ENCODE results near the gene CHST8. TPM values are rescaled to one million over a fixed set of nuclear protein-coding genes. Genes with fewer than 3 reads are reported as not detected.
"Not testable (repeated sequence)": the region's sequence is repeated elsewhere in the genome, so short reads cannot be mapped to it uniquely, and the experiment has no call there.

The CHST8 gene
- total RNA-seq, 1 donor from 2014 or later, result 0.35 TPM

DNA sequence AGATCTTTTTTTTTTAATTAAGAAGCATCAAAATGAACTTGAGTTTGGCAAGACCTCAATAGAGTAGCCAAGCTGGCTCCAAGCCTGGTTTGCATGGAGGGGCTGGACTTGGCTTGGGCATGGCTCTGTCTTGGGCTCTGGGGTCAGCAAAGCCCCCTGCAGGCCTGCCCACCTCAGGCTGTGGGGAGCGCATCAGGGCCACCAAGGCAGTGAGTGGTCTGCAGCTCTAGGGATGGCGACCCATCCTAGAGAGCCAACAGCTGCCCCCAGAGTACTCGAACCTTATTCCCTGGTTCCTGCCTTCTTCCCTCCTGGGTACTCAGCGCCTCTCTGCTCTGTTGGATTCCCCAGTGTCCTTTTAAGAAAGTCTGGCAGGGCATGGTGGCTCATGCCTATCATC lies 5.4 kb upstream of the CHST8 start:
- no peak overlapping the region for H3K27ac Mint-ChIP-seq (ENCODE audit: unreplicated experiment)
- no peaks in the 10 kb centered on the region for H3K9me3 Mint-ChIP-seq (ENCODE audit: unreplicated experiment)
- TF ChIP-seq, protein P1, sequence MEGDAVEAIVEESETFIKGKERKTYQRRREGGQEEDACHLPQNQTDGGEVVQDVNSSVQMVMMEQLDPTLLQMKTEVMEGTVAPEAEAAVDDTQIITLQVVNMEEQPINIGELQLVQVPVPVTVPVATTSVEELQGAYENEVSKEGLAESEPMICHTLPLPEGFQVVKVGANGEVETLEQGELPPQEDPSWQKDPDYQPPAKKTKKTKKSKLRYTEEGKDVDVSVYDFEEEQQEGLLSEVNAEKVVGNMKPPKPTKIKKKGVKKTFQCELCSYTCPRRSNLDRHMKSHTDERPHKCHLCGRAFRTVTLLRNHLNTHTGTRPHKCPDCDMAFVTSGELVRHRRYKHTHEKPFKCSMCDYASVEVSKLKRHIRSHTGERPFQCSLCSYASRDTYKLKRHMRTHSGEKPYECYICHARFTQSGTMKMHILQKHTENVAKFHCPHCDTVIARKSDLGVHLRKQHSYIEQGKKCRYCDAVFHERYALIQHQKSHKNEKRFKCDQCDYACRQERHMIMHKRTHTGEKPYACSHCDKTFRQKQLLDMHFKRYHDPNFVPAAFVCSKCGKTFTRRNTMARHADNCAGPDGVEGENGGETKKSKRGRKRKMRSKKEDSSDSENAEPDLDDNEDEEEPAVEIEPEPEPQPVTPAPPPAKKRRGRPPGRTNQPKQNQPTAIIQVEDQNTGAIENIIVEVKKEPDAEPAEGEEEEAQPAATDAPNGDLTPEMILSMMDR (IDR thresholded peaks at IDR 0.05), result no peak
- H3K36me3 Mint-ChIP-seq (ENCODE audit: unreplicated experiment), result no peaks in the 10 kb centered on the region
- peaks cover 1% of the 10 kb centered on the region for H3K4me1 Mint-ChIP-seq (ENCODE audit: unreplicated experiment)
- H3K4me3 Mint-ChIP-seq (ENCODE audit: unreplicated experiment), result no peak overlapping the region
- no peak for DNase-seq (ENCODE audit: extremely low spot score, unreplicated experiment)
- H3K27me3 Mint-ChIP-seq (ENCODE audit: unreplicated experiment), result peaks cover 21% of the 10 kb centered on the region

DNA sequence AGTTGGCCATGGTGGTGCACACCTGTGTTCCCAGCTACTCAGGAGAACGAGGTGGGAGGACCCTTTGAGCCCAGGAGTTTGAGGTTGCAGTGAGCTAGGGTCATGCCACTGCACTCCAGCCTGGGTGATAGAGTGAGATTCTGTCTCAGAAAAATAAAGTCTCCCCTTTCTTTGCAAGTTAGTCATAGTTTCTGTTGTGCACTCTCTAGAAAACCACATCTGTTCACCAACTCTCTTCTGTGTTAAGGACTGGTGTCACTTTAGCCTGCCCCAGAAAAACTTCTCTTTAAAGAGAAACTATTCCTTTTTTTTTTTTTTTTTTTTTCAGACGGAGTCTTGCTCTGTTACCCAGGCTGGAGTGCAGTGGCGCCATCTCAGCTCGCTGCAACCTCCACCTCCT lies 4.9 kb upstream of the CHST8 start:
- Mint-ChIP-seq H3K4me1 (ENCODE audit: unreplicated experiment) (peaks cover 1% of the 10 kb centered on the region), H3K4me3 (ENCODE audit: unreplicated experiment) (no peak overlapping the region), H3K36me3 (ENCODE audit: unreplicated experiment) (no peaks in the 10 kb centered on the region), H3K27me3 (ENCODE audit: unreplicated experiment) (peaks cover 21% of the 10 kb centered on the region), H3K9me3 (ENCODE audit: unreplicated experiment) (no peaks in the 10 kb centered on the region), H3K27ac (ENCODE audit: unreplicated experiment) (no peak overlapping the region)
- TF ChIP-seq, protein P1 (IDR thresholded peaks at IDR 0.05), result no peak
- no peak for DNase-seq (ENCODE audit: extremely low spot score, unreplicated experiment)

DNA sequence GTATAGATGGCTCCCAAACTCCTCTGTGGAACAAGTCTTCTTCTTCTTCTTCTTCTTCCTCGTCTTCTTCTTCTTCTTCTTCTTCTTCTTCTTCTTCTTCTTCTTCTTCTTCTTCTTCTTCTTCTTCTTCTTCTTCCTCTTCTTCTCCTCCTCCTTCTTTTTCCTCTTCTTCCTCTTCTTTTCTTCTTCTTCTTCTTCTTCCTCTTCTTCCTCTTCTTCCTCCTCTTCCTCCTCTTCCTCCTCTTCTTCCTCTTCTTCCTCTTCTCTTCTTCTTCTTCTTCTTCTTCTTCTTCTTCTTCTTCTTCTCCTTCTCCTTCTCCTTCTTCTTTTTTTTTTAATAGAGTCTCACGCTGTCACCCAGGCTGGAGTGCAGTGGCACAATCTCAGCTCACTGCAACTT lies 3.4 kb upstream of the CHST8 start:
- H3K36me3 Mint-ChIP-seq (ENCODE audit: unreplicated experiment); H3K27ac Mint-ChIP-seq (ENCODE audit: unreplicated experiment); DNase-seq (ENCODE audit: extremely low spot score, unreplicated experiment); H3K9me3 Mint-ChIP-seq (ENCODE audit: unreplicated experiment); H3K4me3 Mint-ChIP-seq (ENCODE audit: unreplicated experiment); H3K4me1 Mint-ChIP-seq (ENCODE audit: unreplicated experiment): not testable (repeated sequence)
- peaks cover 30% of the 10 kb centered on the region for H3K27me3 Mint-ChIP-seq (ENCODE audit: unreplicated experiment)

DNA sequence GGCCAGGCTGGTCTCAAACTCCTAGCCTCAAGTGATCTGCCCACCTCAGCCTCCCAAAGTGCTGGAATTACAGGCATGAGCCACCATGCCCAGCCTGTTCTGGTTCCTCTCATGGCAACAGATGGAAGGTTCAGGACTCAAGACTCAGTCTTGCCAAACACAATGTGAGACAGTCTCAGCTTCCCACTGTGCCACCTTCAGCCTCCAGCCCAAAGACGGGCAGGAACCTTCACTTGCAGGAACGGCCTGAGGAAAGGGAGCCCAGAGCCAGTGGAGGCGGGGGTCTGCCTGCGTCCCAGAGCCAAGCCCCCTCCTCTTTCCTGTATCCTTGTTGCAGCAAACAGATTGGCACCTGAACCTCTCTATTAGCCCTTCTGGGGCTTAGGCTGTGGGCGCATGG lies 2.9 kb upstream of the CHST8 start:
- Mint-ChIP-seq H3K4me1 (ENCODE audit: unreplicated experiment) (peaks cover 6% of the 10 kb centered on the region), H3K9me3 (ENCODE audit: unreplicated experiment) (no peaks in the 10 kb centered on the region), H3K27me3 (ENCODE audit: unreplicated experiment) (peaks cover 35% of the 10 kb centered on the region), H3K36me3 (ENCODE audit: unreplicated experiment) (no peaks in the 10 kb centered on the region), H3K27ac (ENCODE audit: unreplicated experiment) (no peak overlapping the region), H3K4me3 (ENCODE audit: unreplicated experiment) (no peak overlapping the region)
- DNase-seq (ENCODE audit: extremely low spot score, unreplicated experiment), result no peak
- TF ChIP-seq, protein P1 (IDR thresholded peaks at IDR 0.05), result no peak

DNA sequence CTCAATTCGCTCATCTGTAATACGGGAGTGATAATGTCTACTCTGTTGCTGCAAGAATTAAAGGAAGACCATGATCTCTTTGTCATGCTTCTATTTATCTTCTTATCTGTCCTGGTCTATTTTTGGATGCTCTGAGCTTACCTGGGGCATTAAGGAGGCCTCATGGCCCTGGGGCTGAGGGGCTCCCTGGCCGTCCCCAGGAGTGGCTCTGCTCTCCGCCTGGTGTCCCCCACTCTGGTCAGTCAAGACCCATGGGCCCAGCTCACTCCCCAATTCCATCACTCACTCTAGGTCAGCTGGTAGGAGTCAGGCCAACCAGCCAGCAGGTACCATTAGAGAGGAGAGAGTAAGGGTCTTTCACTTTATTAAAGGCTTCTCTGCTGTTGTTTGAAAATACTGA lies 1.1 kb upstream of the CHST8 start:
- Mint-ChIP-seq H3K27me3 (ENCODE audit: unreplicated experiment) (peaks cover 46% of the 10 kb centered on the region), H3K36me3 (ENCODE audit: unreplicated experiment) (no peaks in the 10 kb centered on the region), H3K27ac (ENCODE audit: unreplicated experiment) (no peak overlapping the region), H3K4me1 (ENCODE audit: unreplicated experiment) (peaks cover 6% of the 10 kb centered on the region), H3K4me3 (ENCODE audit: unreplicated experiment) (no peak overlapping the region), H3K9me3 (ENCODE audit: unreplicated experiment) (no peaks in the 10 kb centered on the region)
- TF ChIP-seq, protein P1 (IDR thresholded peaks at IDR 0.05), result no peak
- DNase-seq (ENCODE audit: extremely low spot score, unreplicated experiment), result no peak
